Right atrium auricular region (tissue), 2 donors: Measurements from ENCODE around the gene SORCS3. TPM values are rescaled to one million over a fixed set of nuclear protein-coding genes. Genes with fewer than 3 reads are reported as not detected.

Source experiments
- DNase-seq: peaks from one replicate; pipeline ENCODE4 v3.0.0-alpha.2; 2019; ENCODE audit warnings: low spot score
- H3K27ac ChIP-seq, 2 donors: fragments of 200-600 bp; sonication (generic); 1 replicate in 1 of 2; 2 replicates in 1 of 2; pipeline ENCODE4 v1.5.1; 2016 to 2019
- H3K27me3 ChIP-seq, 2 donors: fragments of 200-600 bp; sonication (generic); one replicate each; pipeline versions ENCODE4 v1.5.1 to v1.6.0; 2017 to 2019
- H3K36me3 ChIP-seq: fragments of 200-600 bp; sonication (generic); one replicate; pipeline ENCODE4 v1.5.1; 2016
- H3K4me1 ChIP-seq, 2 donors: fragments of 200-600 bp; sonication (generic); one replicate each; pipeline versions ENCODE4 v1.5.1 to v1.6.0; 2017 to 2019
- H3K4me3 ChIP-seq, 2 donors: fragments of 200-600 bp; sonication (generic); 1 replicate in 1 of 2; 2 replicates in 1 of 2; pipeline ENCODE4 v1.5.1; 2017 to 2019; ENCODE audit warnings: mild to moderate bottlenecking in 1 of 2, moderate library complexity in 1 of 2
- H3K9me3 ChIP-seq, 2 donors: fragments of 200-600 bp; sonication (generic); one replicate each; pipeline ENCODE4 v1.5.1; 2019
- total RNA-seq, 2 donors: library from RNA; depleted of rRNA; stranded (reverse); fragments of >200 nt; gene quantifications; one replicate each; pipeline ENCODE4 v1.1.0, GENCODE V29; 2016
- TF ChIP-seq, protein P1 (sequence below), 2 donors: fragments of 200-600 bp; sonication (generic); IDR thresholded peaks; one replicate each; pipeline ENCODE4 v1.5.1; 2019; ENCODE audit warnings: antibody characterized with exemption in 2 of 2

SORCS3 gene
- total RNA-seq, 2 donors from 2014 or later: 0.07 TPM; not detected in 1

DNA sequence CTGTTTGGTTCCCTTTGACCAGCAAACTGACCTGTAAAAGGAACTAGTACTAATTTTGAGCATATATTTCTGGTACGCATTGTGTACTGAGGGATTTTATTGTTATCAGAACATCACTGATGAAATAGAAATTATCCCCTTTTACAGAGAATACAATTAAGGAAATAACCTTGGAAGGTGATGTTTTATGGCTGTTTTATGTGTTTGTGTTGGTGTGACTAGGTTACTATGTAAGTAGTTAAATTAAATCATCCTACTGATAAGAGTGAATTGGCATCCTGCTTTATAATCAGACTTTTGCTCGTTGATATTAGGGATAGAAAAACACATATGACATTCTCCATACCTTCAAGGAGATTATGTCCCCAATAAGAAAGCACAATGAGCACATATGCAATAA, 596.6 kb downstream of the SORCS3 start:
- TF ChIP-seq, protein P1, sequence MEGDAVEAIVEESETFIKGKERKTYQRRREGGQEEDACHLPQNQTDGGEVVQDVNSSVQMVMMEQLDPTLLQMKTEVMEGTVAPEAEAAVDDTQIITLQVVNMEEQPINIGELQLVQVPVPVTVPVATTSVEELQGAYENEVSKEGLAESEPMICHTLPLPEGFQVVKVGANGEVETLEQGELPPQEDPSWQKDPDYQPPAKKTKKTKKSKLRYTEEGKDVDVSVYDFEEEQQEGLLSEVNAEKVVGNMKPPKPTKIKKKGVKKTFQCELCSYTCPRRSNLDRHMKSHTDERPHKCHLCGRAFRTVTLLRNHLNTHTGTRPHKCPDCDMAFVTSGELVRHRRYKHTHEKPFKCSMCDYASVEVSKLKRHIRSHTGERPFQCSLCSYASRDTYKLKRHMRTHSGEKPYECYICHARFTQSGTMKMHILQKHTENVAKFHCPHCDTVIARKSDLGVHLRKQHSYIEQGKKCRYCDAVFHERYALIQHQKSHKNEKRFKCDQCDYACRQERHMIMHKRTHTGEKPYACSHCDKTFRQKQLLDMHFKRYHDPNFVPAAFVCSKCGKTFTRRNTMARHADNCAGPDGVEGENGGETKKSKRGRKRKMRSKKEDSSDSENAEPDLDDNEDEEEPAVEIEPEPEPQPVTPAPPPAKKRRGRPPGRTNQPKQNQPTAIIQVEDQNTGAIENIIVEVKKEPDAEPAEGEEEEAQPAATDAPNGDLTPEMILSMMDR (IDR thresholded peaks at IDR 0.05): no peak
- no peak overlapping the region for H3K27ac ChIP-seq

DNA sequence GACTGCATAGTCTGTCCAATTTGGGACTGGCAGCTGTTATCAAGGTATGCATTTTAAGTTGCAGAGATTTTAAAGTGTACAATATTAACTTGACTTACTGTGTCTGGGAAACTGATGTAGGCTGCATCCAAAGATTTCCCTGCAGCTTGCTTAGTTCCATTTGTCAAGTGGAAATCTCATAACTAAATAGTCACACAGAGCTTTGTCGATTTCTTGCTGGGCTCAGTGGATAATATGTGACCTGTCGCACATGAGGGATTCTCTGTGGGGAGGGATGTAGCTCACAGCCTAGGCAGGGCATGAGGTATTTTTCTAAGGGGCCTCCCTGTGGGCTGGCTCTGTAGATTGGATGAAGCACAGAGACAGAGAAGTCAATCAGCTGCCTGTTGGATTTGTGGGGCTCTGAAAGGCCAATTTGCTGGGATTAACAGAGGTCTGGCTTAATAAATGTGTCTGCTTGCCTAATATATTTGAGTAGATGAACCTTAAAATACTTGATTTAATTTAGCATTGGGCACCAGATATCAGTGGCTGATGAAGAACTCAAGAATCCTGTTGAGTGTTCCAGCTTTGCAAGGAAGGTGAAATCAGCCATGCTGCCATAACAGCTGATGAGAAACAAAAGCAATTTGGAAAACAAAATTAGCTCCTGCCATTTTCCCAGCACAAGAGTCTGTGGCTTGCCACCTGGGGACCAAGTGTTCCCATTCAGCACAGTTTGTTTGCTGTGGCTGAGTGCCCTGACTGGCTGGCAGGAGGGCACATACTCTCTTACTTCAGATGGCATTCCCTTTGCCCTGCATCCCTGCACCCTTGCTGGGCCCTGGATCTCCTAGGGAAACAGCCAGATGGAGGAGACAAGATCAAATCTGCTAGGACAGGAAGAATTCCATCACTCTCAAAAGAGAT, 598.5 kb downstream of the SORCS3 start:
- H3K36me3 ChIP-seq: no peaks in the 10 kb centered on the region
- H3K27me3 ChIP-seq: no peaks in the 10 kb centered on the region
- no peaks in the 10 kb centered on the region for H3K4me1 ChIP-seq
- H3K9me3 ChIP-seq: peaks cover 0 to 3% of the 10 kb centered on the region in 2 donors
- TF ChIP-seq, protein P1 (IDR thresholded peaks at IDR 0.05): no peak
- no peak overlapping the region for H3K27ac ChIP-seq
- H3K4me3 ChIP-seq: no peak overlapping the region
- DNase-seq: no peak

More for the DNA sequence above, 596.6 kb downstream of the SORCS3 start:
- Histone ChIP-seq H3K4me3 (no peak overlapping the region), H3K36me3 (no peaks in the 10 kb centered on the region), H3K9me3 (peaks cover 0 to 8% of the 10 kb centered on the region in 2 donors), H3K4me1 (no peaks in the 10 kb centered on the region), H3K27me3 (no peaks in the 10 kb centered on the region)
- DNase-seq: no peak

DNA sequence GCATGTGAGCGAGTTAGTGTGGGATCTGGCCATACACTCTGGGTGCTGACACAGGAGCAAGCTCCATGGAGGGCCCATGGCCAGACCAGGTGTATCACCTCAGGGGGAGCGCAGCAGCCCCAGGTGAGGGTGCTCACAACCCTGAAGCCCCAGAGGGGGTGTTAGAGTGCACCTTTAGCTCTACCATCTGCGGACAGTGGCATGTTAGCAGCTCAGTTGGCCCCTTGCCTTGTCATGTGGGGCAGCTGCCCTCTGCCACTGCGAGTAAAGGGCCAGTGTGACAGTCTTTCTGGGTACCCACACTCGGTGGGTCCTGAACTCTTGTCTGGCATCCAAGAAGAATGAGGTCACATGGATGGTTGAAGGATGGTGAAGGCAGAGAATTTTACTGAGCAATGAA, 600.2 kb downstream of the SORCS3 start:
- Histone ChIP-seq H3K9me3 (no peaks in the 10 kb centered on the region), H3K4me1 (no peaks in the 10 kb centered on the region), H3K27me3 (no peaks in the 10 kb centered on the region), H3K4me3 (no peak overlapping the region), H3K27ac (no peak overlapping the region), H3K36me3 (no peaks in the 10 kb centered on the region)
- no peak for DNase-seq
- TF ChIP-seq, protein P1 (IDR thresholded peaks at IDR 0.05): no peak

DNA sequence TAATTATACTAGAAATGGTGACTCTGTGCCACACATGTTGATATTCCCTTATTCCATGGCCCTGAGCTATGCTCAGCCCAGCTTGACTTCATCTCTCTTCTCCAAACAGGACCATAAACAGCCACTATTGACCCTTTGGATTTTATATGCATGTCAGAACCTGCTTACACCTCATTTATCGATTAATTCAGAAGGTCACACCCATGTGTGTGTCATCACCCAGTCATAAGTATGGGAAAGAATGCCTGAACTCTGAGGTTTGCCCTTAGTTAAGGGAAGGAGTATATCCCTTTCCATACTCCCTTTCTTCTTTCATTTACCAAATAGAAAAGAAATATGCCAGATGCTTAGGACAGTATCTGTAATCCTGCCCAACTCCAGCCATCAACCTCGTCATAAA, 602.3 kb downstream of the SORCS3 start:
- DNase-seq: no peak

DNA sequence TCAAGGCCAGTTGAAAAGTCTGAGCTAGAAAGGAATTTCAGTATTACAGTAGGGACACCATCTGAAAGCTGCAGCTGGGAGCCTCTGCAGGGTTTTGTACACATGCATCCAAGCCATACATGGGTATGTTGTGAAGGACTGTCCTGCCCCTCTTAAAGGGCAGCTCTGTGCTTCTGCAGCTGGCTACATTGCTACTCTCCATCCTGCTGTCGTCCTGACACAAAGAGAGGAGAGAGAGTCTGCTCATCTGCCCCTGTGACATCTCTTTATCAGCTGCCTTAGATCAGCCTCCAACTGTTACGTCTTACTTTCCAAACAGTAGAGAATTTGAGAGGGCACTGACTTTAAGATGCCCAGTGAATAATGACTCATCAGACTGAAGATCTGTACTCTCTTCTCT, 602.7 kb downstream of the SORCS3 start:
- no peak for DNase-seq
- TF ChIP-seq, protein P1 (IDR thresholded peaks at IDR 0.05): no peak
- H3K27ac ChIP-seq: no peak overlapping the region

More for the DNA sequence above, 602.3 kb downstream of the SORCS3 start:
- Histone ChIP-seq H3K9me3 (no peaks in the 10 kb centered on the region), H3K27ac (no peak overlapping the region), H3K4me1 (no peaks in the 10 kb centered on the region), H3K36me3 (no peaks in the 10 kb centered on the region), H3K27me3 (no peaks in the 10 kb centered on the region), H3K4me3 (no peak overlapping the region)
- TF ChIP-seq, protein P1 (IDR thresholded peaks at IDR 0.05): no peak

More for the DNA sequence above, 602.7 kb downstream of the SORCS3 start:
- Histone ChIP-seq H3K9me3 (no peaks in the 10 kb centered on the region), H3K27me3 (no peaks in the 10 kb centered on the region), H3K4me1 (no peaks in the 10 kb centered on the region), H3K4me3 (no peak overlapping the region), H3K36me3 (no peaks in the 10 kb centered on the region)
